Activated CD4-positive, alpha-beta T cell treated with anti-CD3 and anti-CD28 coated beads, Interleukin-2, amount 50 U/mL, for 24 hours (primary cell): ENCODE results near the gene TRIM44.
A peak's percentile ranks its signal among the peaks of the same experiment; 100 is the strongest.
"Not testable (repeated sequence)": the region's sequence is repeated elsewhere in the genome, so short reads cannot be mapped to it uniquely, and the experiment has no call there.

Experiments
- DNase-seq, 2 donors: peaks; one replicate each; pipeline ENCODE4 v3.0.0-alpha.2; 2020; ENCODE audit warnings: low read depth in 1 of 2, low spot score in 1 of 2

The TRIM44 gene

DNA sequence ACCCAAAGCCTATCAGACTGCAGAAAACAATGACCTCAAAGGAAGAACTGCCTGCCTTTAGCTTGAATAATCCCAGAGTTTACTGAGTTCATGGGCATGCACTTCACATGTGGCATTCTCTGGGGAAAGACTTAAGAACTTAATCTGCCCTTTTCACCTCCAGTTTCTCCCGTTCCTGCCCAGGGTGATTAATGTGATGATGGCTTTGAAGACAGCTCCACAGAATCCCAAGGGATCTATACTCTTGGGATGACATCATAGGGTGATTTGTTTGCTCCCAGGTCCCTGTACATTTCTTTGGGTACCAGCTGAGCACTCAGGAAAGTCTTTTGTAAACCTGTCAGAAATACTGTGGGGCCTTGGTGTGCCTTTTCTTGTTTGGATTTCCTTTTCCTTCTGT lies 30.3 kb upstream of the TRIM44 start:
- no peak for DNase-seq

DNA sequence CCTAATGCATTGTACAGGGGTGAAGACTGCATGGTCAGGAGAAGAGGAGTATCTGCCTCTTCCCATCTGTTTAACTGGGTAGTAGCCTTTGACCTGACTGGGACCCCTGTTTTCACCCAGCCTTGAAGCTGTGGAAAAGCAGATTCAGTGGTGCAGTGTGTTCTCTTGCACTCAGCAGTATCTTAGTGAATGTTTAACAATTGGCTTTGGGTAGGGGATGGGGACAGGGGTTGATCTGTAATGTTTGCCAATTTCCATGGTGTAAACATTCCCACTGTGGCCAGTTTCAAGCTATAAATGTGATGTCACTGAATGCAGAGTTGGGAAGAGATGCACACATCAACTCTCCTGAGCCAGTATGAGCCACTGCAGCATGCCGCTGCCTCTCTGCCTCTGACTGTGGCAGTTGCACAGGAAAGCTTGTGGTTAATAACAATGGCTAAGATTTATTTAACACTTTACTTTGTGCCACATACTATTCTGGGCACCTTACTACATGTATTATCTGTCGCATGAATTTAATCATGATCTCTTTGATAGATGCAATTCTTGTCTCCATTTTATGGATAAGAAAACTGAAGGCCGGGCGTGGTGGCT lies 28.6 kb upstream of the TRIM44 start:
- DNase-seq: no peak

DNA sequence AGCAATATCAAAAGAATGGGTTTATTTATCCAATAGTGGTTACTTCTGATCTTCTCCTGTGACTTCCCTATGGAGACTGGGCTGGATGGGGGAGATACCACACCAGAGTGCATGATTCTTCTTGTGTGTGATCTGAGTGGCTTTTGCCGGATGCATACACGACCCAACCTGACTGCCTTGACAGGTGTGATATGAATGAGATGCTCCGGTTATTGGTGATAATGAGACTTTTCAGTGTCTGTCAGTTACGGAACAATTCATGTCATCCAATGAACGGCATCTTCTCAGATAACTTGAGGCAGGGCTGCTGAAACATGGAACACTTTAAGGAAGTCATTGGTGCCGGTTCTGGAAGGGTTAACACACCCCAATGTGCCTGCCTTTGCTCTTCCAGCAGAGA lies 26.6 kb upstream of the TRIM44 start:
- no peak for DNase-seq

DNA sequence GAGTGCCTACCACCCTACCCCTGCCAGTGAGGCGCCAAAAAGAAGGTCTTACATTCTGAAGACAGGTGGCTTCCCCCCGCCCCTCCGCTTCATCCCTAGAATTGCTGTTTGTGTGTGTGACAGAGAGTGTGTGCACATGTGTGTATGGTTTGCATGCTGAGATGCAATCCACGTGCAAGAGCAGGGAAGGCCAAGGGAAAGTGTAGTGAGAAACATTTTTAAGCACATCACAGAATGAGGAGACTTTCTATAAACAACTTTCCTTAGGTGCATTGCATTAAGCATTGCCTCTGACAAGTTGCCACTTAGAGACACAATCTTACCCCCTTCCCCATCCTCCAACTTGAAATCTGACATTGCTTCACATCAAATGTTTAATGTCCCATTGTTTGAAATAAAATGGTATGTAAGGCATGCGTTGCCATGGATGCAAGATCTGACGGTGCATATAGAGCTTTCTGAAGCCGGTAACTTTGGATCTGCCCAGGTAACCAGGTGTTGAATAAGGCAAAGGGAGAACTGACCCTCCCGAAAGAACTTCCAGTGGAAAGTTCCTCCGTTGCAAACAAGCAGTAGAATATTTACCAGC lies 22.9 kb upstream of the TRIM44 start:
- no peak for DNase-seq

DNA sequence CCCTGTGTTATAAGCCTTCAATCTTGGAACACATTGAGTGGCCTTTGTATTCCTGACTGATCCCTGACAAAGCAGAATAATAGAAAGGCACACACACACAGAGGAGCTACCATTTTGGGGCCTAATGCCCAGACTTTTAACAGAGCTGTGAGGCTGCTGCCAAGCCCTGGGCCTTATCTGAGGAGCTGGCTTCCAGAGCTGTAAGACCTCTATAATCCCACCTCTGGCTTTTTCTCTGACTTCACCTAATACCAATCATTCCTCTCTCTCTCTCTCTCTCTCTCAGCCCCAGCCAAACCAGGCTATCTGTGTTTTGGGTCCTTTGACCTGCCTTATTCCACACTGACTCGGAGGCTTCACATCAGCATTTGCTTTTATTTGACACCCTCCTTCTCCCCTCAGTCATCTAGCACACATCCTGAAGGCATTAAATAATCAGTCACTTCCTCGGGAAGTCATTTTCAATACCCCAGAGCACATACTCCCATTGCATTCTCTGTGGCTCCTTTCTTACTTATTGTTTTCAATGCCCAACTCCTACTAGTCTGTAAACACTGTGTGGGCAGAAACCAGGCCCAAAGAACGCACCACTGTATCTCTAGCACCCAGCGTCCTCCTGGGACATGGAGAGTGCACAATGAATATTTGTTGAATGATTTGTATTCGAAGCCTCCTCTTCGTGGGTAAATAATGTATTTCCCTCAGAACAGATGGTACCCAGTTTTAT lies 21.2 kb upstream of the TRIM44 start:
- DNase-seq: no peak

DNA sequence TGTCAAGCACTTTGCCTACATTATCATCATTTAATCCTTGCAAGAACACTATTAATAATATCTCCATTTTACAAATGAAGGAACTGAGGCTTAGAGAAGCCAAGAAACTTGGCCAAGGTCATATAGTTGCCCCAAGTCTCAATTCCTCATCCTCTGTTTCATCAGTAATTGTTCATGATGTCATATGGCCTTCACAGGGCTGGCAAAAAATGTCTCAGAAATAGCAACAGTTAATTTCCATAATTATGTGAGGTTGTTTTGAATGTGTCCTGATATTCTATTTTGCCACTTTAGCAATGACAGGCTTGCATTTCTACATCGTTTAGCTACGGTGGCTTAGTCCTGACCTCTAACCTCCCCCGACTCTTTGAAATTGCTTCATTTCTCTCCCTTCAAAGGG lies 20.6 kb upstream of the TRIM44 start:
- DNase-seq: no peak

DNA sequence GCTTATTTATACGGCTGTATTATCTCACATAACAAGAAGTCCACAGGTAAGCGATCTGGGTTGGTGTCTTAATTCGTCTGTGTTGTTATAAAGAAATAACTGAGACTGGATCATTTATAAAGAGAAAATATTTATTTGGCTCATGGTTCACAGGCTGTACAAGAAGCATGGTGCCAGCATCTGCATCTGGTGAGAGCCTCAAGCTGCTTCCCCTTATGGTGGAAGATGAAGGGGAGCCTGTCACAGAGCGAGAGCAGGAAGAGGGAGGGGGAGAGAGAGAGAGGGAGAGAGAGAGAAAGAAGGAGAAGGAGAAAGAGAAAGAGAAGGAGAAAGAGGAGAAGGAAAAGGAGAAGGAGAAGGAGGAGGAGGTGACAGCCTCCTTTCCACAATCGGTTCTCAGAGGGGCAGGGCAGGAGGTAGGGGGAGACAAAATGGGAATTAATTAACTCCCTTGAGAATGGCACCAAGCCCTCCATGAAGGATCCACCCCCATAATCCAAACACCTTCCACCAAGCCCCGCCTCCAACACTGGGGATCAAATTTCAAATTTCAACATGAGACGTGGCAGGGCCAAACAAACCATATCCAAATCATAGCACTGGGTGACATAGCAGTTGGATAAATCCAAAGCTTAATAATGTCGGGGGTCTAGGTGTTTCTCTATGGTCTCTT lies 15.0 kb upstream of the TRIM44 start:
- no peak for DNase-seq

DNA sequence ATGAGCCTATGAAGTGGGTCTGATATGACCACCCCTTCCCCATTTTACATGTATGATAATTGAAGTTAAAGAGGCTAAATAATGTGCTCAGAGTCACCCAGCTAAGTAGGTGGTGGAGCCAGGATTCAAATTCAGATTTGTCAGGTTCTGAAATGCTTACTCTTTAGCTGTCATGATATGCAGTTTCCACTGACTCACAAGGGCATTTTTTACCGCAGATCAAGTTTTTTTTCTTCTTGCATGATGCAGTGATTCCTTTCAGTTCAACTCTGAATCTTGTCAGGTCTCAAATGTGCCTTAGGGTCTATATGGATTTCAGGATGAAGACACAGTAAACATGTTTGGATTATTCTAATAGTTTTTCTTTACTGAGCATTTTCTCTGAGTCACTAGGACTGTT lies 12.6 kb upstream of the TRIM44 start:
- DNase-seq: peak in 1 of 2 donors; percentile 7

DNA sequence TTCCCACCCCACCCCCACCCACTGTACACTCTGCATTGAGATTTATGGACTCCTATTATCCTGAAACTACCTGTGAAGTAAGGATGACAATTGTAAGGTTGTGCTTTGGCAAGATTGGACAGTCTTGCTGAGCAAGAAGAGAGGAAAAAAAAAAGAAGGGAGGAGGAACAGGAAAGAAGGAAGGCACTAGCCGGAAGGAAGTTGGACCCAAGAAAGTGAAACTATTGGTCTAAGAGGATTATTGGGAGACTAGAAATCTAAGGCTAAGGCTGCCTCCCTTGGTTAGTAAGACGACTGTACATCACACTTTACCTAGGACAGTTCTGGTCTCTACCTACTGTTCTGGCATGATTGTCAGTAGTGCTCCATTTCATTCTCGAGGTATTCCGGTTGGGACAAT lies 12.1 kb upstream of the TRIM44 start:
- no peak for DNase-seq

DNA sequence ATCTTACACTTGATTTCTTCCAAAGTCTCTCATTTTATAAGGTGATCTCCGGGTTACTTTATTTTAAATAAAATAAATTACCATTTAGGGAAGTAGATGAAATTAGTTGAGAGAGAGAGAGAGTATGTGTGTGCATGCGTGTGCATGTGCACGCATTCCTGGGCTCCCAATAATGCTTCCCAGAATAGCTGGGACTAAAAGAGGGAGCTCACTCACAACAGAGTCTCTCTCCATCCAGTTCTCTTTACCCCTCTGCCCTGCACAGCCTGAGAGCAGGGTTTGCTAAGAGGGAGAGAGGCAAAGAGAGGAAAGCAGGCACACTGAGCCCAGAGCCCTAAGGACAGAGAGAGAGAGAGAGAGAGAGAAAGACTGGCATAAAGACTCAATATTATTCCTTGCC lies 11.3 kb upstream of the TRIM44 start:
- no peak for DNase-seq

DNA sequence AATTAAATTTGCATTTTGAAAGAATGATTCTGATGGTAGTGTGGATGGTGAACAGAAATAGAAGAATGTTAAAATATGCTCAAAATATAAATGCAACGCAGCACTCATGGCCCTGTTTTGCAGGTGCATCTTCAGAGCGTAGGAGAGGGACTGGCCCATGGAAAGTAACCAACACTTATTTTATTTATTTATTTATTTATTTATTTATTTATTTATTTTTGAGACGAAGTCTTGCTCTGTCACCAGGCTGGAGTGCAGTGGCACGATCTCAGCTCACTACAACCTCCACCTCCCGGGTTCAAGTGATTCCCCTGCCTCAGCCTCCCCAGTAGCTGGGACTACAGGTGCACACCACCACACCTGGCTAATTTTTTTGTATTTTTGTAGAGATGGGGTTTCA lies 9.8 kb upstream of the TRIM44 start:
- not testable (repeated sequence) for DNase-seq

DNA sequence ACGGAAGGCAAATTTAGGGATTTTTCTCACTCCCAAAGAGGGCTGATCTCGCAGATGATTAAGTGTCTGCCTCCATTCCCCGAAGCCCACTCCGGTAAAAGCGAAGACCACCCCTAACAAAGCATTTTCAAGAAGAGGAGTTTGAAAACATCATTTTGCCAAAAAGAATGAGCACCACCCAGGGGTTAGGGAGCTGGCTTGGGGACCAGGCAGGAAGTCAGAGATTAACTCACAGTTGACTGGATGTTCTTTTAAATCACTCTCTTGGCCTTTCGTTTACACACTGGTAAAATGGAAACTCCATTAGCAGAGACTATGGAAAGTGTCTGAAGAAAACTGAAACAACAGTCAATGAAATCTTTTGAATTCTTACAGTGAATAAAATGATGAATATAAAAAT lies 7.9 kb upstream of the TRIM44 start:
- no peak for DNase-seq

DNA sequence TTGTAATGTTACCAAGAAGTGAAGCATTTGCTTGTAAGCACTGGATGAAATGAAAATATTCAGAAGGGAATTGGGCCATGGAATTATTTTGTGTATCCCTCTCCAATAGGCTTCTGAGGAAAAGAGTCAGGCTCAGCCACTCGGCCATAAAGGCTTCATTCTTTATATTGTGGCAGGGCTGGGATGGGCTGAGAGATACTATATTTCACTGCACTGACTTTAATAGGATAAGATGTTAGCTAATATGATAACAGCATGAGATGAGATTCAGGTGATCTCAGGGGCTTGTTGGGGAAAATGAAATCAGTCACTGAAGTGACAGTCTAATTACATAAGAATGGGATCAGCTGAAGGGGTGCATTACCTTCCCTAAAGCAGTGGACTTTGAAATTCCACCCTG lies 7.3 kb upstream of the TRIM44 start:
- no peak for DNase-seq

DNA sequence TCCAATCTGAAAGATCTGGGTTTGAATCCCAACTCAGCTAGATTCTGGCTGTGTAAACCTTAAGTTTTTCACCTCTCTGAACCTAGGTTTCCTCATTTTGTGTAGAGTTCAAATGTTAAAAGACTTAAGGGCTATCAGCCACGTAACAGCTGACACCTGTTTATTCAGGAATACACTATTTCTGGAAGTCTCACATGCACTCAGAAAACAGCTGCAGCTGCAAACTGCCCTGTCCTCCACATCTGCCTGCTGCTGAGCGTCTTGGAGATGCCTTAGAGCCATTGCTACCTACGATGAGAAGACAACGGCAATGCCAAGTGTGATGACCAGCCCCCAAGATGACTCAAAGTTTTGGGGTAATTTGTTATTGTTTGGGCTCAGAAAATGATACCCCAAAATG lies 6.7 kb upstream of the TRIM44 start:
- DNase-seq: no peak

DNA sequence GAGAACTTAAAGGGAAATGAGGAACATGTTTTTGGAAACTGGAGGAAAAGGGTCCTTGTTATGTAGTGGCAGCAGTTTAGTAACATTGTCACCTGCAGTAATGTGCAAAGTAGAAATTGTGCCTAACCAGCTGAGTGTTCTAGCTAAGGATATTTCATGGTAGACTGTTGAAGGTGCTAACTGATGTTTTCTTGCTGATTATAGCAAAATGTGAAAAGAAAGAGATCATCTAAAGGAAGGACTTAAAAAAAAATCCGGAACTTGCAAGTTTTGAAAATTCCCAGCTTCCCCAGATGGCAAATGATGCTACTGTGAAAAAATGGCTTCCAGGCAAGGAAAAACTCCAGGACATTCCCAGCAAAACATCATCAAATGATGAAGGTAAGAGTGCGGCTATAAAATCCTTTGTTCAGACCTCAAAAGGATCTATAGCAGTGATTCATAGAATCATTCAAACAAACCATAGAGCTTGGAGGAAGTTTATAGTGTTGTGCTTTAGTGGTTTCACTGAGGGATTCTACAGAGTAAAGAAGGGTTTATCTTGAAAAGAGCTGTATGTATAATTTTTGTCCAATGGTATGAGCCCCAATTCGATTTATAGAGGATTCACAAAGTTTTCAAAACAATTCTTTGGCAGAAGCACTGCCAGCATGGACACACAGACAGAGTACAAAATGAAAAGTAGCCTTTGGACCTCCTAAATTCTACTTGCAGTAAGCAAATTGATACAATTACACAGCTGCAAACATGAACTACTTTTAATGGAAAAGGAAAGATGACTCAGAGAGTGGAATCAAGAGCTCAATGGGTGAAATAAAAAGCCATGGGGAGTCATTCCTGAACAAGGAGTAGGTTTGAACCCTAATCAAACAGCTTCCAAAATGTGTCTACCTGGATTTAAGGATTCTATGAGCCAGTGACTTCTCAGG lies 4.3 kb upstream of the TRIM44 start:
- DNase-seq: no peak

DNA sequence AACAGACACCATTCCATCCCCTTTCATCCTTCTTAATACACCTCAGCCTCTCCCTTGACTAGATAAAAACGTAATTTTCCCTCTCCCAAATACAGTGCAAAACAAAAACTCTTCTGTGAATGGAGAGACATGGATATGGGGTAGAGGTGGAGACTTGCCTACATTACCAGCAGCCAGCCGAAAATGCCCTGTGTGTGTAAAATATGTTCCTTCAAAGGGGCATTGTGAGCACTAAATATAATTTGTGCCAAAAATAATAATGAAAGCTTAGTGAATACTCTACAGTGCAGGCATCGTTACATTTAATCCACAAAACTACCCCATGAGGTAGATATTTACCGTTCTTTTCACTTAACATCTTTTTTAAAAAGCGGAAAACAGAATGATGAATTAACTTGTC lies 1.0 kb upstream of the TRIM44 start:
- DNase-seq: no peak

DNA sequence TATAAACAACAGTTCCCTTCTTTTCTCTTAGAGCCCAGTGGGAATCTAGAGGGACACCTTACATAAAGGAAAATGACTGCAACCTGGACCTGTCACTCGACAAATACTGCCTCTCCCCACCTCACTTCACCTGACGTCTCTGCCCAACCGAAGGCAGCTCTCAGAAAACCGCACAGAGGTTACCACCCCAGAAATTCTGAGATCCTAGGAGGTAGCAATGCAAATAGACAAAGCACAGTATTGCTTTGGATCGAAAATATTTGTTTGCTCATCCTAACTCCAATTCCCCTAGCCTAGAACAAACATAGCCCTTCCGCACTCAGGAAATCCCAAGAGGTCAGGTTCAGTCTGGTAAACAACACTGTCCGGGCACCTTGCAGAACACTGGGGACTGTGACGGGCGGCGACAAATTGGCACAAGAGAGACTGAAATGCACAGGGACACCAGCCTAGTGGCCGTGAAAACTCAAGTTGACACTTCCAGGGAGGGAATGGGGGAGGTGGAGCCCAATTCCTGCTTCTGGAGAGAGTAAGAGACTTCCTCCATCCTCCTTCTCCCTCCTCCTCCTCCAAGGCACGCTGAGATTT lies 420 bp upstream of the TRIM44 start:
- DNase-seq: no peak

DNA sequence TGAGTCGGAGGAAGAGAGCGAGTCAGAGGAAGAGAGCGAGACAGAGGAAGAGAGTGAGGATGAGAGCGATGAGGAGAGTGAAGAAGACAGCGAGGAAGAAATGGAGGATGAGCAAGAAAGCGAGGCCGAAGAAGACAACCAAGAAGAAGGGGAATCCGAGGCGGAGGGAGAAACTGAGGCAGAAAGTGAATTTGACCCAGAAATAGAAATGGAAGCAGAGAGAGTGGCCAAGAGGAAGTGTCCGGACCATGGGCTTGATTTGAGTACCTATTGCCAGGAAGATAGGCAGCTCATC lies 780 bp downstream of the TRIM44 start:
- no peak for DNase-seq

DNA sequence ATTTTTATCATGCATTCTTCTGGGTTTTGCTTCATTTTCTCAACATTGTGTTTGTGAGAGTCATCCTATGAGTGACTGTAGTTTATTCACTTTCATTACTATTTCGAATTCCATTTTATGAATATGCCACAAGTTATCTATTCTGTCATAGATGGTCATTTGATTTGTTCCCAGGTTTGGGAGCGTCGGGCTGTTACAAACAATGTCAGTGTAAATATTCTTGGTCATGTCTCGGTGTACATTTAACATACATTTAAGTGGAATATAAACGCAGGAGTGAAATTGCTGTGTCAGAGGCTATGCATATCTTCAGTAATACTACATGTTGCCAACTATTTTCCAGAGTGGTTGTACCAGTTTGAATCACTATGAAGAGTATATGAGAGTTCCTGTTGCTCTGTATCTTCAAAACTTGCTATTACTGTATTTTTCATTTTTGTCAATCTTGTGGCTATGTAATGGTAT lies 2.4 kb downstream of the TRIM44 start:
- no peak for DNase-seq

DNA sequence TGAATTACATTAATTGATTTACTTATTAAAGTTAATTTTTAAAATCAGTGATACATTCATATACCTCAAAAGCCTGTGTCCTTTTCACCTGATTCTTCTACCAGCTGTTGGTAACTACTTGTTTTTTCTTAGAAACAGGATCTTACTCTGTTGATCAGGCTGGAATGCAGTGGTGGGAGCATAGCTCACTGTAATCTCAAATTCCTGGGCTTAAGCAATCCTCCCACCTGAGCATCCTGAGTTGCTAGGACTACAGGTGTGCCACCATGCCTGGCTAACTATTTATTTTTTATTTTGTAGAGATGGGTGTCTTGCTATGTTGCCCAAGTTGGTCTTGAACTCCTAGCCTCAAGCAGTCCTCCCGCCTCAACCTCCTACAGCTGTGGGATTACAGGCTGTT lies 4.7 kb downstream of the TRIM44 start:
- DNase-seq: no peak

DNA sequence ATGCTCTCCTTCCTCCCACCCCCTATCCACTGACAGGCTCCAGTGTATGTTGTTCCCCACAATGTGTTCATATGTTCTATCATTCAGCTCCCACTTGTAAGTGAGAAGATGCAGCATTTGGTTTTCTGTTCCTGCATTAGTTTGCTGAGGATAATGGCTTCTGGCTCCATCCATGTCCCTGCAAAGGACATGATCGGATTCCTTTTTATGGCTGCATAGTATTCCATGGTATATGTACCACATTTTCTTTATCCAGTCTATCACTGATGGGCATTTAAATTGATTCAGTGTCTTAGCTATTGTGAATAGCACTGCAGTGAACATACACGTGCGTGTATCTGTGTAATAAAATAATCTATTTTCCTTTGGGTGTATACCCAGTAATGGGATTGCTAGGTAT lies 5.8 kb downstream of the TRIM44 start:
- not testable (repeated sequence) for DNase-seq
